Fibroblast of mammary gland (primary cell): ENCODE results near the gene ZW10.

Source experiments
- DNase-seq: peaks from one replicate; pipeline ENCODE4 v3.0.0-alpha.2; 2010; ENCODE audit warnings: low read depth
- H3K4me3 ChIP-seq: 2 replicates; pipeline ENCODE4 v1.5.1; 2011; ENCODE audit warnings: low read depth, mild to moderate bottlenecking, low read length, moderate library complexity; ENCODE audit not compliant: control insufficient read depth
- TF ChIP-seq, protein P1 (sequence below): conservative IDR thresholded peaks from 2 replicates; pipeline ENCODE4 v1.5.1; 2011; ENCODE audit warnings: low read depth, low read length, inconsistent platforms; ENCODE audit not compliant: control insufficient read depth, insufficient read depth

The ZW10 gene

DNA sequence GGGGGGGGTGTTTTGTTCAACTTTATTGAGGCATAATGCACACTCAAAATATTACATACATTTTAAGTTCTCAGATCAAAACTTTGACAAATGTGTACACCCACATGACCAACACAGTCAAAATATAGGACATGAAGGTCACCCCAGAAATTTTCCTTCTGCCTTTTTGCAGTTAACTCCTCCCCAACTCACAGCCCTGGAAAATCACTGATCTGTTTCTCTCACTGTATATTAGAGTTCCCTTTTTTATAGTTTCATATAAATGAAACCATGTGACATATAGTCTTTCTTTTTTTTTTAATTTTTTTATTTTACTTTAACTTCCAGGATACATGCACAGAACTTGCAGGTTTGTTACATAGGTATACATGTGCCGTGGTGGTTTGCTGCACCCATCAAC lies 72.0 kb downstream of the ZW10 start:
- H3K4me3 ChIP-seq: no peak overlapping the region
- TF ChIP-seq, protein P1, sequence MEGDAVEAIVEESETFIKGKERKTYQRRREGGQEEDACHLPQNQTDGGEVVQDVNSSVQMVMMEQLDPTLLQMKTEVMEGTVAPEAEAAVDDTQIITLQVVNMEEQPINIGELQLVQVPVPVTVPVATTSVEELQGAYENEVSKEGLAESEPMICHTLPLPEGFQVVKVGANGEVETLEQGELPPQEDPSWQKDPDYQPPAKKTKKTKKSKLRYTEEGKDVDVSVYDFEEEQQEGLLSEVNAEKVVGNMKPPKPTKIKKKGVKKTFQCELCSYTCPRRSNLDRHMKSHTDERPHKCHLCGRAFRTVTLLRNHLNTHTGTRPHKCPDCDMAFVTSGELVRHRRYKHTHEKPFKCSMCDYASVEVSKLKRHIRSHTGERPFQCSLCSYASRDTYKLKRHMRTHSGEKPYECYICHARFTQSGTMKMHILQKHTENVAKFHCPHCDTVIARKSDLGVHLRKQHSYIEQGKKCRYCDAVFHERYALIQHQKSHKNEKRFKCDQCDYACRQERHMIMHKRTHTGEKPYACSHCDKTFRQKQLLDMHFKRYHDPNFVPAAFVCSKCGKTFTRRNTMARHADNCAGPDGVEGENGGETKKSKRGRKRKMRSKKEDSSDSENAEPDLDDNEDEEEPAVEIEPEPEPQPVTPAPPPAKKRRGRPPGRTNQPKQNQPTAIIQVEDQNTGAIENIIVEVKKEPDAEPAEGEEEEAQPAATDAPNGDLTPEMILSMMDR: no peak
- no peak for DNase-seq

DNA sequence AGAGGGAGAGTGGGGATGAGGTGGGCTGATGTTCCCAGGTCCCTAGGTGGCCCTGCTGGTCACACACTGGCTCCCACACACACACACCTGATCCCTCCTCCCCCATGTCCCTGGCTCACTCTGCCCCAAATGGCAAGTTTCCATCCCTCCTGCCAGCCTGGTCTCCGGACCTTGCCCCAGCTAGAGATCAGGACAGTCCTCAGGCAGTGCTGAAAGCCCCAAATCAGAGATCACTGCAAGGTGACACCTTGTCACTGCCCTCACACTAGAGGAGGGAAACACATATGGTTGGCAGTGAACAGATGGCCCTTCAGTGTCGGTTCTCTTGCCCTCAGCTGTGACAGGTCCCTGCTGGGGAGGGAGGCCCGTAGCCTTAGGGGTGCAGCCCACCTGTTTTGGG lies 75.0 kb downstream of the ZW10 start:
- TF ChIP-seq, protein P1: no peak
- DNase-seq: no peak
- no peak overlapping the region for H3K4me3 ChIP-seq

DNA sequence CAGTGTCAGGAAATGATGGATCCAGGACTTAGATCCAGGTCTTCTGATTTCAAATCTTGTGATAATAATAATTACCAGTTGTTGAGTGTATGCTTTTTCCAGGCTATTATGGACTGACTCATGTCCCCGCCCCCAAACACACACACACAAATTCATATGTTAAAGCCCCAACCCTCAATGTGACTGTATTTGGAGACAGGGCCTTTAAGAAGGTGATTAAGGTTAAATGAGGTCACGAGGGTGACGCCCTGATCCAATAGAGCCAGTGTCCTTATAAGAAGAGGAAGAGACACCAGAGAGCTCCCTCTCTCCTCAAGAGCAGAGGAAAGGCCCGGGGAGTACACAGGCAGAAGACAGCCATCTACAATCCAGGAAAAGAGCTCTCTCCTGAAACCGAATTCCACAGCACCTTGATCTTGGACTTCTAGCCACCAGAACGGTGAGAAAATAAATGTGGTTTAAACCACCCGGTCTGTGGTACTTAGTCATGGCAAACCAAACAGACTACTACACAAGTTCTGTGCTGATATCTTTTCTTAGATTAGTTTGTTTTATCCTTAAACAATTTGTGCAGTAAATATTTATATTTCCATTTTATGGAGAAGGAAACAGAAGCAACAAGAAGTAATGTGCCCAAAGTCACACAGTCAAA lies 75.6 kb downstream of the ZW10 start:
- peak; percentile 6 for DNase-seq
- TF ChIP-seq, protein P1: no peak
- H3K4me3 ChIP-seq: no peak overlapping the region

DNA sequence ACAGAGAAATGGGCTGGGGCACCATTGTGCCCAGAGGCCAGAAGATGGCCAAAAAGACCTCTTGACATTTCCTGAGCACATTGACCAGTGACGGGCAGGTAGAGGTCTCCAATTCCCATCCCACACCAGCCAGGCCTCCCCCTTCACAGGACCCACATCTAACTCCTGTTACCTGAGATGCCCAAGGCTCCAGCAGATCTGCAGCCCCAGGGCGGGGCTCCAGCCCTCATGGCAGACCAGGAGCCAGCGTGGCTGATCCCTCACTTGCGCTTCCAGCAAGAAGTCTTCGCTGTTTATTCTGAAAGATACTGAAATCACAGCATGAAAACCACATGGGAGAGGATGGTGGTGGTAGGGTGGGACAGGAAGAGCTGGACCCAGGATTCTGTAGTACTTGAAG lies 76.4 kb downstream of the ZW10 start:
- DNase-seq: no peak
- TF ChIP-seq, protein P1: no peak

DNA sequence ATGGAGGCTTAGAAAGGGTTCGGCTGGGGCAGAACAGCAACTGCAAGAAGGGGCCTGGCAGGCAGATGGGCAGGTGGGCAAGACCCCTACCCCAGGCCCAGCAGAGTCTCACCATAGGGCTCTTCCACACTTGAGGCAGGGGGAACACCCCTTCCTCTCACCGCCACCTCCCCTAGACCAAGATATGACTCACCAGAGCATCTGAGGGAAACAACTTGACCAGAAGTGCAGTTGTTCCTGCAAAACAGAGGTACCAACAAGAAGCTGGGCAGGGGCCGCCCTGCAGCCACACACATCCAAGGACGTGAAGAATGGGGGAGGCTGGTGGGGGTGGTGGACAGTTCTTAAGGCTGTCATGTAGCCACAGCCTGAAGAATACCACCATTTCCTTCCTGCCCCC lies 78.3 kb downstream of the ZW10 start:
- H3K4me3 ChIP-seq: no peak overlapping the region
- DNase-seq: no peak
- TF ChIP-seq, protein P1: no peak

More for the DNA sequence above, 76.4 kb downstream of the ZW10 start:
- no peak overlapping the region for H3K4me3 ChIP-seq

DNA sequence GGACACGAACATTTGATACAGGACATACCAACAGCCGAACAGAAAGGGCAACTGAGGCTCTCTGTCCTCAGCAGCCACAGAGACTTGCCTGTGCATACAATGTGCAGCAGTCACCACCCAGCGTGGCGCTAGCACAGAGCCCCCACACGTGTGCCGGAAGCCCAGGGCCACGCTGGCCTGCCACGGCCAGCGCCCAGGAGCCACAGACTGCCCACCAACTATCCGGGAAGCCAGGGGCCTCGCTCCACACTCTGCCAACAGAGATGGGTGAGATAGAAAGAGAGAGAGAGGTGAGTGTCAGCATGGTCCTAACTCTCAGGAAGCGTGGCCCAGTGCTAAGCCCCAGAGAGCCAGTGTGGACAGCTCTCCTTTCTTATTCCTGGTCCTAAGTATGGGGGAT lies 79.1 kb downstream of the ZW10 start:
- no peak for DNase-seq
- TF ChIP-seq, protein P1: no peak
- H3K4me3 ChIP-seq: no peak overlapping the region

DNA sequence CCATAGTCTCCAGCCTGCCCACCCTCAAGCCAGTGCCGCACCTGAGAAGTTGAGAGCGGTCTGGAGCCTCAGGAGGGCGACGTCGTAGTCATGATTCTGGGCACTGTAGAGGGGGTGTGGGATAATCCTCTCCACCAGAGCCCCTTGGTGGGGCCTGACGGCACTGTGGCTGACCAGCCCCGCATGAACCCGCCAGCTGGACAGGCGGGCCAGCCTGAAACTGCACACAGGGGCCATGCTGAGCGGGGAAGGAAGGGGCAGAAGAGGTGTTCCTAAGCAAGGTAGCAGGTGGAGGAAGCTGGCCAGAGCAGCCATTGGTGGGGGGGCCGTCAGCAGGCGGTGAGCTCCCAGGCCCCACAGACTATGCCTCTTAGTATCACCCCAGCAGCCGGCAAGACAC lies 80.5 kb downstream of the ZW10 start:
- no peak for DNase-seq
- no peak overlapping the region for H3K4me3 ChIP-seq
- TF ChIP-seq, protein P1: no peak
